ENCODE results near the gene FN1. TPM values are rescaled to one million over a fixed set of nuclear protein-coding genes. Genes with fewer than 3 reads are reported as not detected.
"Not testable (repeated sequence)": the region's sequence is repeated elsewhere in the genome, so short reads cannot be mapped to it uniquely, and the experiment has no call there.

Gene FN1
- total RNA-seq, 6 donors from 2014 or later, result 310 to 1,686 (median 1,133) TPM

- peaks cover 0 to 3% (median 0%) of the 10 kb centered on the region in 4 donors for H3K4me1 ChIP-seq
- no peak for ATAC-seq (ENCODE audit: low FRiP score in 2 of 2)
- H3K27ac ChIP-seq, result peak overlapping the region in 1 of 4 donors; percentile 23
- DNase-seq, result no peak
- H3K36me3 ChIP-seq, result peaks cover 0 to 46% (median 19%) of the 10 kb centered on the region in 4 donors
- H3K4me3 ChIP-seq, result no peak overlapping the region
- 89 to 90% methylated on average over 13 to 18 of the region's 18 CpGs for WGBS, 2 donors
- no peaks in the 10 kb centered on the region for H3K9me3 ChIP-seq
- TF ChIP-seq CTCF (IDR thresholded peaks at IDR 0.05), result no peak
- TF ChIP-seq EP300 (IDR thresholded peaks at IDR 0.05), result no peak
- TF ChIP-seq POLR2A (IDR thresholded peaks at IDR 0.05), result no peak
- no peak for TF ChIP-seq POLR2AphosphoS5 (IDR thresholded peaks at IDR 0.05)
- H3K27me3 ChIP-seq, result no peaks in the 10 kb centered on the region
Observed at GRCh38 chr2:215409331-215410127, 26.3 kb downstream of the FN1 start.

- DNase-seq; ATAC-seq (ENCODE audit: low FRiP score in 2 of 2); H3K4me1 ChIP-seq; H3K27me3 ChIP-seq; H3K4me3 ChIP-seq; H3K9me3 ChIP-seq: not testable (repeated sequence)
- peaks cover 0 to 51% (median 24%) of the 10 kb centered on the region in 4 donors for H3K36me3 ChIP-seq
- peak overlapping the region in 1 of 4 donors; percentile 11 for H3K27ac ChIP-seq
- WGBS, 2 donors, result 85 to 95% methylated on average over 6 to 7 of the region's 7 CpGs
Observed at GRCh38 chr2:215408441-215408840, 27.4 kb downstream of the FN1 start.

GRCh38 chr2:215407590-215408264 is 28.1 kb downstream of the FN1 start:
- Histone ChIP-seq H3K9me3 (no peaks in the 10 kb centered on the region), H3K27ac (no peak overlapping the region), H3K27me3 (no peaks in the 10 kb centered on the region), H3K4me1 (peaks cover 0 to 3% (median 0%) of the 10 kb centered on the region in 4 donors), H3K36me3 (peaks cover 3 to 51% (median 24%) of the 10 kb centered on the region in 4 donors), H3K4me3 (no peak overlapping the region)
- DNase-seq, result no peak
- WGBS, 2 donors, result 72 to 76% methylated on average over 9 to 10 of the region's 10 CpGs
- TF ChIP-seq CTCF (IDR thresholded peaks at IDR 0.05), result no peak
- TF ChIP-seq EP300 (IDR thresholded peaks at IDR 0.05), result no peak
- no peak for TF ChIP-seq POLR2A (IDR thresholded peaks at IDR 0.05)
- no peak for TF ChIP-seq POLR2AphosphoS5 (IDR thresholded peaks at IDR 0.05)
- no peak for ATAC-seq (ENCODE audit: low FRiP score in 2 of 2)

- no peak for DNase-seq
- Histone ChIP-seq H3K4me1 (peaks cover 0 to 3% (median 0%) of the 10 kb centered on the region in 4 donors), H3K9me3 (no peaks in the 10 kb centered on the region), H3K27ac (no peak overlapping the region), H3K4me3 (no peak overlapping the region), H3K36me3 (peaks cover 3 to 51% (median 24%) of the 10 kb centered on the region in 4 donors), H3K27me3 (no peaks in the 10 kb centered on the region)
- no peak for ATAC-seq (ENCODE audit: low FRiP score in 2 of 2)
- WGBS, 2 donors, result 91 to 96% methylated on average over 3 of the region's 3 CpGs
- TF ChIP-seq POLR2A (IDR thresholded peaks at IDR 0.05), result no peak
- TF ChIP-seq CTCF (IDR thresholded peaks at IDR 0.05), result no peak
- no peak for TF ChIP-seq EP300 (IDR thresholded peaks at IDR 0.05)
- no peak for TF ChIP-seq POLR2AphosphoS5 (IDR thresholded peaks at IDR 0.05)
Observed at GRCh38 chr2:215407061-215407460, 28.8 kb downstream of the FN1 start.

GRCh38 chr2:215405722-215406581 is 29.9 kb downstream of the FN1 start:
- 81 to 92% methylated on average over 6 to 11 of the region's 11 CpGs for WGBS, 2 donors
- Histone ChIP-seq H3K4me3 (no peak overlapping the region), H3K27me3 (no peaks in the 10 kb centered on the region), H3K4me1 (peaks cover 0 to 3% (median 0%) of the 10 kb centered on the region in 4 donors), H3K27ac (no peak overlapping the region), H3K36me3 (peaks cover 3 to 51% (median 24%) of the 10 kb centered on the region in 4 donors), H3K9me3 (no peaks in the 10 kb centered on the region)
- DNase-seq, result peak in 1 of 2 donors; percentile 17
- no peak for ATAC-seq (ENCODE audit: low FRiP score in 2 of 2)
- TF ChIP-seq CTCF (IDR thresholded peaks at IDR 0.05), result no peak
- no peak for TF ChIP-seq POLR2A (IDR thresholded peaks at IDR 0.05)
- TF ChIP-seq POLR2AphosphoS5 (IDR thresholded peaks at IDR 0.05), result no peak
- TF ChIP-seq EP300 (IDR thresholded peaks at IDR 0.05), result no peak
